Measurements from ENCODE around the gene PAMR1. TPM values are rescaled to one million over a fixed set of nuclear protein-coding genes. Genes with fewer than 3 reads are reported as not detected.
A peak's percentile ranks its signal among the peaks of the same experiment; 100 is the strongest.

PAMR1 gene
- total RNA-seq, 1 experiment from 2014 or later: 3.9 TPM

GRCh38 chr11:35470616-35471015 is 54.8 kb downstream of the PAMR1 start:
- Histone ChIP-seq H3K4me3 (ENCODE audit: insufficient read depth, low read depth, low read length) (no peak overlapping the region), H3K27me3 (ENCODE audit: control insufficient read depth, insufficient read depth, low read length) (no peaks in the 10 kb centered on the region), H3K36me3 (replicated peaks; ENCODE audit: control insufficient read depth, insufficient read depth, low read length) (no peaks in the 10 kb centered on the region)
- DNase-seq: no peak

- no peak for DNase-seq
- no peak overlapping the region for H3K4me3 ChIP-seq (ENCODE audit: insufficient read depth, low read depth, low read length)
- no peaks in the 10 kb centered on the region for H3K36me3 ChIP-seq (replicated peaks; ENCODE audit: control insufficient read depth, insufficient read depth, low read length)
- no peaks in the 10 kb centered on the region for H3K27me3 ChIP-seq (ENCODE audit: control insufficient read depth, insufficient read depth, low read length)
Observed at GRCh38 chr11:35466058-35466457, 59.4 kb downstream of the PAMR1 start.

DNA sequence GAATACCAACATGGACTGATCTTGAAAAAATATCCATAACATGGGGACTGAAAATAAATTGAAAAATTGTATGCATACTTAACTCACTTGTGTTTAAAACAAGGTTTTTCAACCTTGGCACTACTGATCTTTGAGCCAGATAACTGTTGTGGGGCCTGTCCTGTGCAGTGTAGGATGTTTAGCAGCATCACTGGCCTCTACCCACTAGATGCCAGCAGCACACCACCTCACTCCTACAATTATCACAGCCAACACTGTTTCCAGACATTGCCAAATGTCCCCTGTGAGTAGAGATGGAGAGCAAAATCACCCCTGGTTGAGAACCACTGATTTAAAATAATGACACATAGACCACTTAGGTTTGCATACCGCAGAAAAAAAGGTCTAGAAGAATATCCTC is 61.1 kb downstream of the PAMR1 start:
- H3K27me3 ChIP-seq (ENCODE audit: control insufficient read depth, insufficient read depth, low read length): no peaks in the 10 kb centered on the region
- H3K4me3 ChIP-seq (ENCODE audit: insufficient read depth, low read depth, low read length): no peak overlapping the region
- peak; percentile 13 for DNase-seq
- H3K36me3 ChIP-seq (replicated peaks; ENCODE audit: control insufficient read depth, insufficient read depth, low read length): no peaks in the 10 kb centered on the region

DNA sequence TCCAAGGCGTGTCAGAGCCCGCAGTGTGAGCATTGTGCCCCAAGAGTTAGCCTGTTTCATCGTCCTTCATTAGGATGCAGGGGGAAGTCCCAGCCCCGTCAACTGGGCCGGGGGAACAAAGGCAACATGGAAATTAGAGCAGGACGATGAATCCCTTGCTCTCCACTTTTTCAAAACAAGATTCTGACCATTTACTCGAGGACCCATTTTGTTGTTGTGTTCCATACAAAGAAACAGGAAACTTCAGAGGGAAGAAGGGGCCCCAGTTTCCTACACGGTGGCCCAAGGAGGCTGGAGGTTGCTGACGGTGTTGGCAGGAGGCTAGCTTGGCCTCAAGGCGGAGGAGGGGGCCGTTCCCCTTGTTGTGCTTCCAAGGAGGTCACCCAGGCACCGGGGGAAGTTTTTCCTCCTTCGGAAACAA is 62.1 kb downstream of the PAMR1 start:
- Histone ChIP-seq H3K27me3 (ENCODE audit: control insufficient read depth, insufficient read depth, low read length) (no peaks in the 10 kb centered on the region), H3K36me3 (replicated peaks; ENCODE audit: control insufficient read depth, insufficient read depth, low read length) (no peaks in the 10 kb centered on the region), H3K4me3 (ENCODE audit: insufficient read depth, low read depth, low read length) (no peak overlapping the region)
- DNase-seq: peak; percentile 21

GRCh38 chr11:35461917-35462538 is 63.4 kb downstream of the PAMR1 start:
- no peak for DNase-seq
- H3K4me3 ChIP-seq (ENCODE audit: insufficient read depth, low read depth, low read length): no peak overlapping the region
- no peaks in the 10 kb centered on the region for H3K27me3 ChIP-seq (ENCODE audit: control insufficient read depth, insufficient read depth, low read length)
- no peaks in the 10 kb centered on the region for H3K36me3 ChIP-seq (replicated peaks; ENCODE audit: control insufficient read depth, insufficient read depth, low read length)

GRCh38 chr11:35459489-35459888 is 65.9 kb downstream of the PAMR1 start:
- Histone ChIP-seq H3K27me3 (ENCODE audit: control insufficient read depth, insufficient read depth, low read length) (no peaks in the 10 kb centered on the region), H3K4me3 (ENCODE audit: insufficient read depth, low read depth, low read length) (no peak overlapping the region), H3K36me3 (replicated peaks; ENCODE audit: control insufficient read depth, insufficient read depth, low read length) (no peaks in the 10 kb centered on the region)
- no peak for DNase-seq

- Histone ChIP-seq H3K27me3 (ENCODE audit: control insufficient read depth, insufficient read depth, low read length) (no peaks in the 10 kb centered on the region), H3K36me3 (replicated peaks; ENCODE audit: control insufficient read depth, insufficient read depth, low read length) (no peaks in the 10 kb centered on the region), H3K4me3 (ENCODE audit: insufficient read depth, low read depth, low read length) (no peak overlapping the region)
- peak; percentile 21 for DNase-seq
Observed at GRCh38 chr11:35458846-35459245, 66.6 kb downstream of the PAMR1 start.

GRCh38 chr11:35454362-35454761 is 71.1 kb downstream of the PAMR1 start:
- Histone ChIP-seq H3K36me3 (replicated peaks; ENCODE audit: control insufficient read depth, insufficient read depth, low read length) (no peaks in the 10 kb centered on the region), H3K4me3 (ENCODE audit: insufficient read depth, low read depth, low read length) (no peak overlapping the region), H3K27me3 (ENCODE audit: control insufficient read depth, insufficient read depth, low read length) (no peaks in the 10 kb centered on the region)
- DNase-seq: no peak

- DNase-seq: no peak
- Histone ChIP-seq H3K4me3 (ENCODE audit: insufficient read depth, low read depth, low read length) (no peak overlapping the region), H3K27me3 (ENCODE audit: control insufficient read depth, insufficient read depth, low read length) (peaks cover 1% of the 10 kb centered on the region; the same call in 1 of the 2 replicates), H3K36me3 (replicated peaks; ENCODE audit: control insufficient read depth, insufficient read depth, low read length) (no peaks in the 10 kb centered on the region)
Observed at GRCh38 chr11:35436581-35437250, 88.7 kb downstream of the PAMR1 start.

DNA sequence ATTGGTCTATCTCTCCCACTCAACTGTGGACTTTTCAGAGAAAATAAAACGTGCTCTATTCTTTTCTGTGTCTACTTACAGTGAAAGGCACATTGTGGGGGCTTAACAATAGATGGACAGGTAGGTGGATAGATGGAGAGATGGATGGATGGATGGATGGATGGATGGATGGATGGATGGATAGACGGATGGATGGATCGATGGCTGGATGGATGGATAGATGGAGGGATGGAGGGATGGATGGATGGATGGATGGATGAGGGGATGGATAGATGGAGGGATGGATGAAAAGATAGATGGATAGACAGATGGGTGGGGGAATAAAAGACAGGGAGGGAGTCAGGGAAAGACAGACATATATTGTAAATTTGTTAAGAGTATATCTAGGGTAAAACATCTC is 91.8 kb downstream of the PAMR1 start:
- DNase-seq: no peak
- Histone ChIP-seq H3K27me3 (ENCODE audit: control insufficient read depth, insufficient read depth, low read length) (no peaks in the 10 kb centered on the region), H3K4me3 (ENCODE audit: insufficient read depth, low read depth, low read length) (no peak overlapping the region)

GRCh38 chr11:35432464-35432863 is 93.0 kb downstream of the PAMR1 start:
- Histone ChIP-seq H3K36me3 (replicated peaks; ENCODE audit: control insufficient read depth, insufficient read depth, low read length) (no peaks in the 10 kb centered on the region), H3K4me3 (ENCODE audit: insufficient read depth, low read depth, low read length) (no peak overlapping the region), H3K27me3 (ENCODE audit: control insufficient read depth, insufficient read depth, low read length) (no peaks in the 10 kb centered on the region)
- no peak for DNase-seq

More for the DNA sequence above, 91.8 kb downstream of the PAMR1 start:
- H3K36me3 ChIP-seq (replicated peaks; ENCODE audit: control insufficient read depth, insufficient read depth, low read length): no peaks in the 10 kb centered on the region

DNA sequence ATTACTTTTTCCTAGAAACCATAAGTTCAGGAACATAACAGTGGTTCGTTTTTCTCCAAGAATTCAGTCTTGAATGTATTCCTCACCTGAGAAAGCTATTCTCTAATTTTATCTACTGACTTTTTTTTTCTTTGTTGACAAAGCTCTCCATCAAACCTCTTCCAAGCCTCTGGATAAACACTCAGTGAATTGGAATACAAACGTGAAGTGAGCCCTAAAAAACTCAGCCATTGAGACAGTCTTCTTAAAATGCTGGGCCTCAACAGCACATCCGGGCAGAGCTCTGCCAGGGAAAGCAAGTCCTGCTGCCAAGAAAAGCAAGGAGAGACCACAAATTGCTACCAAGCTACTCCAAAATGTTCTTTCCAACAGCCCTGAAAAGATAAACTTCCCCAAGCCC is 98.3 kb downstream of the PAMR1 start:
- no peak overlapping the region for H3K4me3 ChIP-seq (ENCODE audit: insufficient read depth, low read depth, low read length)
- peaks cover 4% of the 10 kb centered on the region; the same call in 1 of the 2 replicates for H3K27me3 ChIP-seq (ENCODE audit: control insufficient read depth, insufficient read depth, low read length)
- no peaks in the 10 kb centered on the region for H3K36me3 ChIP-seq (replicated peaks; ENCODE audit: control insufficient read depth, insufficient read depth, low read length)
- DNase-seq: no peak

DNA sequence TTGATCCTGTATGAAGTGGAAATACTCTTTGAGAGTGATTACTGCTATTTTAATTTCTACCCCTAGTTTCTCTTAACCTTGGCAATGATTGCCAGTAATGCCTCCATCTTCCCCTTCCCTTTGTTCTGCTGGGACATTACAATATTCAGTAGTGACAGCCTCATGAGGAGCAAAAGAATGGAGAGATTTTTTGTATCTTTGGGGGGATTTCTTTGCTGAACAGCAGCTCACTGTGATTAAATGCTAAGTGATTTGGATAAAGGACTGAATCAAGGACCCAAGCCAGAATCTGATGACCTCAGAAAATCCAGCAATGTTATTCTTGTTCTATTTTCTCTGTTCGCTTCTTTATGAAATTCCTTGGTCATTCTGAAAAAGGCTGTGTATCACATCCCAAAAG is 99.1 kb downstream of the PAMR1 start:
- H3K36me3 ChIP-seq (replicated peaks; ENCODE audit: control insufficient read depth, insufficient read depth, low read length): no peaks in the 10 kb centered on the region
- H3K27me3 ChIP-seq (ENCODE audit: control insufficient read depth, insufficient read depth, low read length): peaks cover 10% of the 10 kb centered on the region
- no peak overlapping the region for H3K4me3 ChIP-seq (ENCODE audit: insufficient read depth, low read depth, low read length)
- DNase-seq: no peak

GRCh38 chr11:35425603-35426212 is 99.7 kb downstream of the PAMR1 start:
- Histone ChIP-seq H3K27me3 (ENCODE audit: control insufficient read depth, insufficient read depth, low read length) (peaks cover 17% of the 10 kb centered on the region), H3K36me3 (replicated peaks; ENCODE audit: control insufficient read depth, insufficient read depth, low read length) (no peaks in the 10 kb centered on the region), H3K4me3 (ENCODE audit: insufficient read depth, low read depth, low read length) (no peak overlapping the region)
- no peak for DNase-seq
